Measurements from ENCODE around the gene PIANP.

DNA sequence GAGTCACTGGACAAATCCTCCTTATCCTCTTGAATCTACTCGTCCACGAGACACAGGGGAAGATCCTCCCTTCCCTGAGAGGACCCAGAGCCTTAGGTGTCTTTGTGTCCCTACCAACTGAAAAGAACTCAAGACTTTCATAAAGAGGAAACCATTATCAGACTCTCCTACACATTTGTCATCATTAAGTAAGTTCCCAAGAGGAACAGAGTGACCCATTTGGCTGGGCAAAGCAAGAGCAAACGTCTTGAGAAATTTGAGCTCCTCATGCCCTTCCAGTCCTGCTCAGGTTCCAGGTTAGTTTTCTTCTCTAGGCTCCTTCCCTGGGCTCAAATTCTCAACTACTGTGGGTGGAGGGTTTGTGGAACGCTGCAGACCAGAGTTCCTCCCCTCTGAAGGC lies 46.6 kb upstream of the PIANP start:
- TF ChIP-seq, protein P1, sequence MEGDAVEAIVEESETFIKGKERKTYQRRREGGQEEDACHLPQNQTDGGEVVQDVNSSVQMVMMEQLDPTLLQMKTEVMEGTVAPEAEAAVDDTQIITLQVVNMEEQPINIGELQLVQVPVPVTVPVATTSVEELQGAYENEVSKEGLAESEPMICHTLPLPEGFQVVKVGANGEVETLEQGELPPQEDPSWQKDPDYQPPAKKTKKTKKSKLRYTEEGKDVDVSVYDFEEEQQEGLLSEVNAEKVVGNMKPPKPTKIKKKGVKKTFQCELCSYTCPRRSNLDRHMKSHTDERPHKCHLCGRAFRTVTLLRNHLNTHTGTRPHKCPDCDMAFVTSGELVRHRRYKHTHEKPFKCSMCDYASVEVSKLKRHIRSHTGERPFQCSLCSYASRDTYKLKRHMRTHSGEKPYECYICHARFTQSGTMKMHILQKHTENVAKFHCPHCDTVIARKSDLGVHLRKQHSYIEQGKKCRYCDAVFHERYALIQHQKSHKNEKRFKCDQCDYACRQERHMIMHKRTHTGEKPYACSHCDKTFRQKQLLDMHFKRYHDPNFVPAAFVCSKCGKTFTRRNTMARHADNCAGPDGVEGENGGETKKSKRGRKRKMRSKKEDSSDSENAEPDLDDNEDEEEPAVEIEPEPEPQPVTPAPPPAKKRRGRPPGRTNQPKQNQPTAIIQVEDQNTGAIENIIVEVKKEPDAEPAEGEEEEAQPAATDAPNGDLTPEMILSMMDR (IDR thresholded peaks at IDR 0.05; ENCODE audit: low read depth, low read length): no peak
- TF ChIP-seq, protein P2, sequence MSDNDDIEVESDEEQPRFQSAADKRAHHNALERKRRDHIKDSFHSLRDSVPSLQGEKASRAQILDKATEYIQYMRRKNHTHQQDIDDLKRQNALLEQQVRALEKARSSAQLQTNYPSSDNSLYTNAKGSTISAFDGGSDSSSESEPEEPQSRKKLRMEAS (IDR thresholded peaks at IDR 0.05; ENCODE audit: low read depth, low read length): no peak
- TF ChIP-seq POLR2A (IDR thresholded peaks at IDR 0.05; ENCODE audit: extremely low read depth, insufficient read length): no peak
- TF ChIP-seq MYC (IDR thresholded peaks at IDR 0.05; ENCODE audit: low read depth, low read length): no peak
